Measurements from ENCODE around the gene PARP8.

- TF ChIP-seq CTCF (IDR thresholded peaks at IDR 0.05) (no peak), POLR2AphosphoS5 (IDR thresholded peaks at IDR 0.05) (no peak), POLR2A (IDR thresholded peaks at IDR 0.05) (no peak)
Observed at GRCh38 chr5:50703367-50703666, 36.9 kb downstream of the PARP8 start.
